Skin of body (tissue), 2 donors: ENCODE results near the gene TYW1. TPM values are rescaled to one million over a fixed set of nuclear protein-coding genes. Genes with fewer than 3 reads are reported as not detected.
"Not testable (repeated sequence)": the region's sequence is repeated elsewhere in the genome, so short reads cannot be mapped to it uniquely, and the experiment has no call there.

Source experiments
- DNase-seq: peaks from one replicate; lab custom pipeline; 2025; lab: John Stamatoyannopoulos, UW
- total RNA-seq: library from RNA; depleted of rRNA; stranded (reverse); fragments of >200 nt; gene quantifications from one replicate; pipeline ENCODE4 v1.2.3, GENCODE V29; 2014

The TYW1 gene
- total RNA-seq, 1 donor from 2014 or later: 22.5 TPM

- peak; percentile 98 for DNase-seq
Observed at GRCh38 chr7:66995050-66995776, 1.4 kb upstream of the TYW1 start, which contains the start of gene SBDS. Gene SBDS (minus strand): TSS chr7:66995586. CDS start chr7:66995417, 169 bp downstream.

GRCh38 chr7:67000601-67001258 is 4.1 kb downstream of the TYW1 start:
- not testable (repeated sequence) for DNase-seq

- DNase-seq: not testable (repeated sequence)
Observed at GRCh38 chr7:67004145-67004544, 7.5 kb downstream of the TYW1 start.

- DNase-seq: no peak
Observed at GRCh38 chr7:67006965-67007364, 10.3 kb downstream of the TYW1 start.

- no peak for DNase-seq
Observed at GRCh38 chr7:67008260-67008659, 11.6 kb downstream of the TYW1 start.

GRCh38 chr7:67009677-67010076 is 13.0 kb downstream of the TYW1 start:
- not testable (repeated sequence) for DNase-seq

- DNase-seq: not testable (repeated sequence)
Observed at GRCh38 chr7:67014076-67014622, 17.5 kb downstream of the TYW1 start.

- not testable (repeated sequence) for DNase-seq
Observed at GRCh38 chr7:67017971-67018370, 21.3 kb downstream of the TYW1 start.

- no peak for DNase-seq
Observed at GRCh38 chr7:67018940-67019339, 22.3 kb downstream of the TYW1 start.

- DNase-seq: no peak
Observed at GRCh38 chr7:67019562-67020390, 23.1 kb downstream of the TYW1 start.

GRCh38 chr7:67021260-67021659 is 24.6 kb downstream of the TYW1 start:
- DNase-seq: no peak

GRCh38 chr7:67022511-67022910 is 25.9 kb downstream of the TYW1 start:
- DNase-seq: peak; percentile 53

- DNase-seq: not testable (repeated sequence)
Observed at GRCh38 chr7:67025459-67025858, 28.8 kb downstream of the TYW1 start.

- not testable (repeated sequence) for DNase-seq
Observed at GRCh38 chr7:67031685-67032084, 35.1 kb downstream of the TYW1 start.

GRCh38 chr7:67033251-67033650 is 36.6 kb downstream of the TYW1 start:
- DNase-seq: no peak

GRCh38 chr7:67036432-67037395 is 40.1 kb downstream of the TYW1 start:
- not testable (repeated sequence) for DNase-seq

- not testable (repeated sequence) for DNase-seq
Observed at GRCh38 chr7:67040832-67041231, 44.2 kb downstream of the TYW1 start.

- peak; percentile 13 for DNase-seq
Observed at GRCh38 chr7:67042781-67043558, 46.3 kb downstream of the TYW1 start.

GRCh38 chr7:67043559-67043930 is 46.9 kb downstream of the TYW1 start:
- DNase-seq: not testable (repeated sequence)
